Measurements from ENCODE around the gene PIGX.

GRCh38 chr3:196749125-196749524 is 36.9 kb downstream of the PIGX start:
- TF ChIP-seq CTCF (IDR thresholded peaks at IDR 0.05; ENCODE audit: poor library complexity) (no peak), EZH2 (IDR thresholded peaks at IDR 0.05; ENCODE audit: borderline replicate concordance) (no peak), EZH2phosphoT487 (IDR thresholded peaks at IDR 0.05; ENCODE audit: low read depth, severe bottlenecking, unreplicated experiment) (no peak)
